Measurements from ENCODE around the gene CHMP2A. TPM values are rescaled to one million over a fixed set of nuclear protein-coding genes. Genes with fewer than 3 reads are reported as not detected.
"Not testable (repeated sequence)": the region's sequence is repeated elsewhere in the genome, so short reads cannot be mapped to it uniquely, and the experiment has no call there.

Gene CHMP2A
- polyA plus RNA-seq, 3 donors from 2014 or later, result 210 to 265 (median 231) TPM

GRCh38 chr19:58513213-58513693 lies 41.7 kb downstream of the CHMP2A start:
- no peak for DNase-seq
- Mint-ChIP-seq H3K27ac (no peak overlapping the region), H3K36me3 (peaks cover 0 to 5% (median 0%) of the 10 kb centered on the region in 3 donors), H3K4me1 (peaks cover 10 to 22% of the 10 kb centered on the region in 2 donors), H3K9me3 (no peaks in the 10 kb centered on the region), H3K27me3 (ENCODE audit: low read depth in 3 of 3) (peaks cover 0 to 8% (median 3%) of the 10 kb centered on the region in 3 donors), H3K4me3 (peak overlapping the region in 1 of 5 donors; percentile 17)

- Mint-ChIP-seq H3K4me3 (no peak within 1 kb of the TSS), H3K36me3 (peaks cover 5 to 6% (median 5%) of the 10 kb centered on the region in 3 donors), H3K9me3 (peaks cover 5 to 11% (median 9%) of the 10 kb centered on the region in 6 donors), H3K4me1 (peaks cover 5 to 15% of the 10 kb centered on the region in 2 donors), H3K27ac (no peak within 1 kb of the TSS), H3K27me3 (ENCODE audit: low read depth in 3 of 3) (peaks cover 0 to 8% (median 3%) of the 10 kb centered on the region in 3 donors)
- no peak for DNase-seq
Measured at GRCh38 chr19:58511353-58512208, 43.3 kb downstream of the CHMP2A start, which contains the start of gene SLC27A5. Gene SLC27A5 (minus strand): TSS chr19:58511992. CDS start chr19:58511955, 37 bp downstream.

- H3K27ac Mint-ChIP-seq, result no peak overlapping the region
Measured at GRCh38 chr19:58510084-58510862, 44.6 kb downstream of the CHMP2A start.

GRCh38 chr19:58509731-58510083 lies 45.2 kb downstream of the CHMP2A start:
- no peak for DNase-seq
- peaks cover 5 to 15% (median 11%) of the 10 kb centered on the region in 6 donors for H3K9me3 Mint-ChIP-seq
- H3K4me3 Mint-ChIP-seq, result no peak overlapping the region
- peaks cover 0 to 6% (median 5%) of the 10 kb centered on the region in 3 donors for H3K36me3 Mint-ChIP-seq
- no peak overlapping the region for H3K27ac Mint-ChIP-seq
- peaks cover 0 to 7% (median under 1%) of the 10 kb centered on the region in 3 donors for H3K27me3 Mint-ChIP-seq (ENCODE audit: low read depth in 3 of 3)
- peaks cover 5 to 7% of the 10 kb centered on the region in 2 donors for H3K4me1 Mint-ChIP-seq

More at GRCh38 chr19:58510084-58510862, 44.6 kb downstream of the CHMP2A start:
- DNase-seq, result no peak
- Mint-ChIP-seq H3K27me3 (ENCODE audit: low read depth in 3 of 3) (peaks cover 0 to 7% (median 1%) of the 10 kb centered on the region in 3 donors), H3K4me3 (no peak overlapping the region), H3K36me3 (peaks cover 0 to 6% (median 5%) of the 10 kb centered on the region in 3 donors), H3K9me3 (peaks cover 5 to 15% (median 11%) of the 10 kb centered on the region in 6 donors), H3K4me1 (peaks cover 5 to 9% of the 10 kb centered on the region in 2 donors)

GRCh38 chr19:58507602-58508223 lies 47.2 kb downstream of the CHMP2A start:
- not testable (repeated sequence) for DNase-seq; H3K36me3 Mint-ChIP-seq; H3K27ac Mint-ChIP-seq; H3K4me1 Mint-ChIP-seq; H3K4me3 Mint-ChIP-seq; H3K27me3 Mint-ChIP-seq (ENCODE audit: low read depth in 3 of 3)
- H3K9me3 Mint-ChIP-seq, result peaks cover 5 to 15% (median 11%) of the 10 kb centered on the region in 6 donors

Other genes starting within 250 kb of the CHMP2A start
- gene ERVK3-1, start 249.7 kb downstream of the CHMP2A start, polyA plus RNA-seq, result 100 to 1,000 TPM in 1 of 3 donors, 10 to 100 TPM in 2; 76.5 to 113 (median 91.6) TPM
- 1 to 10 TPM in 2 of 3 donors, under 1 TPM in 1; 0.90 to 3.0 (median 2.1) TPM for gene ZSCAN22, start 228.1 kb downstream of the CHMP2A start, polyA plus RNA-seq
- gene A1BG, start 201.6 kb downstream of the CHMP2A start, polyA plus RNA-seq, result 10 to 100 TPM; 14.4 to 33.4 (median 32.4) TPM
- gene ZNF497, start 192.4 kb downstream of the CHMP2A start, polyA plus RNA-seq, result under 1 TPM; 0.40 to 0.91 (median 0.62) TPM
- 1 to 10 TPM; 1.2 to 3.6 (median 1.4) TPM for gene ZNF837, start 174.1 kb downstream of the CHMP2A start, polyA plus RNA-seq
- 1,000 to 10,000 TPM in 1 of 3 donors, 100 to 1,000 TPM in 2; 558 to 1,355 (median 731) TPM for gene RPS5, start 167.8 kb downstream of the CHMP2A start, polyA plus RNA-seq
- not detected for gene RNF225, start 159.4 kb downstream of the CHMP2A start, polyA plus RNA-seq
- gene ZNF584, start 146.5 kb downstream of the CHMP2A start, polyA plus RNA-seq, result 10 to 100 TPM in 1 of 3 donors, 1 to 10 TPM in 2; 3.4 to 12.2 (median 4.4) TPM
- 1 to 10 TPM in 1 of 3 donors, under 1 TPM in 1, not detected in 1; 0.60 to 1.2 TPM for gene ZNF132, start 115.0 kb downstream of the CHMP2A start, polyA plus RNA-seq
- 1 to 10 TPM in 2 of 3 donors, not detected in 1; 1.1 to 2.0 TPM for gene ZNF324B, start 103.5 kb downstream of the CHMP2A start, polyA plus RNA-seq
- 10 to 100 TPM in 2 of 3 donors, 1 to 10 TPM in 1; 5.8 to 13.8 (median 11.4) TPM for gene ZNF324, start 88.0 kb downstream of the CHMP2A start, polyA plus RNA-seq
- gene ZNF446, start 78.8 kb downstream of the CHMP2A start, polyA plus RNA-seq, result 1 to 10 TPM; 2.3 to 3.6 (median 2.5) TPM
- 10 to 100 TPM in 2 of 3 donors, 1 to 10 TPM in 1; 7.6 to 23.7 (median 14.8) TPM for gene SLC27A5, start 43.1 kb downstream of the CHMP2A start, polyA plus RNA-seq
- gene ZBTB45, start 35.3 kb downstream of the CHMP2A start, polyA plus RNA-seq, result 1 to 10 TPM; 2.8 to 7.2 (median 3.4) TPM
- gene TRIM28, start 11.0 kb downstream of the CHMP2A start, polyA plus RNA-seq, result 10 to 100 TPM; 34.3 to 36.3 (median 35.7) TPM
- 10 to 100 TPM; 10.8 to 18.5 (median 15.5) TPM for gene UBE2M, start 3.5 kb upstream of the CHMP2A start, polyA plus RNA-seq
- 10 to 100 TPM in 1 of 3 donors, 1 to 10 TPM in 2; 3.2 to 10.4 (median 7.1) TPM for gene MZF1, start 18.2 kb upstream of the CHMP2A start, polyA plus RNA-seq

Data from immature natural killer cell (primary cell).